Neural cell (in vitro differentiated cells): ENCODE results near the gene MARCHF9. TPM values are rescaled to one million over a fixed set of nuclear protein-coding genes. Genes with fewer than 3 reads are reported as not detected.

Experiments
- H2AFZ ChIP-seq: fragments of 200-600, 300-800 bp; sonication (generic), shearing (Covaris generic); 2 replicates; pipeline ENCODE4 v1.6.0; 2014; ENCODE audit warnings: low read depth, mild to moderate bottlenecking, antibody characterized with exemption, low read length, moderate library complexity
- H3F3A ChIP-seq: fragments of 200-600 bp; shearing (Covaris generic); 2 replicates; pipeline ENCODE4 v1.6.1; 2016; ENCODE audit warnings: mild to moderate bottlenecking, moderate library complexity, mixed read lengths, antibody characterized with exemption, low read length; ENCODE audit not compliant: insufficient read depth, poor library complexity, severe bottlenecking
- H3K27ac ChIP-seq: fragments of 200-600, 300-800 bp; sonication (generic), shearing (Covaris generic); 2 replicates; pipeline ENCODE4 v1.5.1; 2014; ENCODE audit warnings: mild to moderate bottlenecking, low read length, moderate library complexity
- H3K27me3 ChIP-seq: fragments of 300-800, 200-600 bp; sonication (generic), shearing (Covaris generic); 2 replicates; pipeline ENCODE4 v1.6.0; 2014; ENCODE audit warnings: mild to moderate bottlenecking, low read depth, low read length, moderate library complexity; ENCODE audit not compliant: insufficient read depth
- H3K36me3 ChIP-seq: fragments of 300-800, 200-600 bp; sonication (generic), shearing (Covaris generic); 2 replicates; pipeline ENCODE4 v1.5.1; 2014; ENCODE audit warnings: mild to moderate bottlenecking, antibody characterized with exemption, low read length, moderate library complexity; ENCODE audit not compliant: insufficient read depth
- H3K4me2 ChIP-seq: fragments of 300-800, 200-600 bp; sonication (generic), shearing (Covaris generic); 2 replicates; pipeline ENCODE4 v1.6.0; 2014; ENCODE audit warnings: mild to moderate bottlenecking, low read length
- H3K4me3 ChIP-seq: fragments of 300-800, 200-600 bp; sonication (generic), shearing (Covaris generic); 2 replicates; pipeline ENCODE4 v1.5.1; 2014; ENCODE audit warnings: mild to moderate bottlenecking, low read length, moderate library complexity
- H3K79me2 ChIP-seq: fragments of 200-600 bp; shearing (Covaris generic); replicated peaks from 2 replicates; pipeline ENCODE4 v1.6.0; 2014; ENCODE audit warnings: mild to moderate bottlenecking, low read length, moderate library complexity; ENCODE audit not compliant: insufficient read depth
- H3K9ac ChIP-seq: fragments of 300-800, 200-600 bp; sonication (generic), shearing (Covaris generic); 2 replicates; pipeline ENCODE4 v1.6.1; 2016; ENCODE audit warnings: mild to moderate bottlenecking, low read length, mixed read lengths
- H3K9me2 ChIP-seq: fragments of 200-600 bp; shearing (Covaris generic); 2 replicates; pipeline ENCODE4 v1.6.1; 2016; ENCODE audit warnings: mild to moderate bottlenecking, low read length, mixed read lengths; ENCODE audit not compliant: insufficient read depth
- H3K9me3 ChIP-seq: fragments of 200-600, 300-800 bp; sonication (generic), shearing (Covaris generic); 2 replicates; pipeline ENCODE4 v1.6.1; 2016; ENCODE audit warnings: mild to moderate bottlenecking, mixed run types, low read length, moderate library complexity, mixed read lengths
- H4K20me1 ChIP-seq: fragments of 200-600 bp; shearing (Covaris generic); 2 replicates; pipeline ENCODE4 v1.6.1; 2016; ENCODE audit warnings: mild to moderate bottlenecking, mixed run types; ENCODE audit not compliant: insufficient read depth
- EP300 ChIP-seq: fragments of 450-650 bp; conservative IDR thresholded peaks from 2 replicates; pipeline ENCODE4 v1.6.1; 2014; ENCODE audit warnings: antibody characterized with exemption, mild to moderate bottlenecking, moderate library complexity; ENCODE audit not compliant: poor library complexity, severe bottlenecking
- EZH2 ChIP-seq: fragments of 200-600, 300-800 bp; shearing (Covaris generic), sonication (generic); IDR thresholded peaks from 2 replicates; pipeline ENCODE4 v1.6.1; 2014; ENCODE audit warnings: antibody characterized with exemption, low read length, borderline replicate concordance, mild to moderate bottlenecking; ENCODE audit not compliant: insufficient read depth, poor library complexity, severe bottlenecking
- MXI1 ChIP-seq: fragments of 450-650 bp; conservative IDR thresholded peaks from 2 replicates; pipeline ENCODE4 v1.6.1; 2014; ENCODE audit warnings: antibody characterized with exemption, mild to moderate bottlenecking; ENCODE audit not compliant: poor library complexity, severe bottlenecking
- POLR2AphosphoS5 ChIP-seq: IDR thresholded peaks from 2 replicates; pipeline ENCODE4 v1.6.1; 2012
- RAD21 ChIP-seq: fragments of 450-650 bp; conservative IDR thresholded peaks from 2 replicates; pipeline ENCODE4 v1.6.1; 2014; ENCODE audit warnings: antibody characterized with exemption, mild to moderate bottlenecking, moderate library complexity
- SMC3 ChIP-seq: fragments of 450-650 bp; conservative IDR thresholded peaks from 2 replicates; pipeline ENCODE4 v1.6.1; 2014; ENCODE audit warnings: antibody characterized with exemption, mild to moderate bottlenecking, moderate library complexity; ENCODE audit not compliant: poor library complexity
- TAF1 ChIP-seq: IDR thresholded peaks from 2 replicates; pipeline ENCODE4 v1.6.1; 2012; ENCODE audit warnings: low read depth
- polyA plus RNA-seq: library from polyadenylated mRNA; depleted of rRNA; stranded (reverse); fragments of >200 nt; gene quantifications from 2 replicates; pipeline ENCODE4 v1.2.3, GENCODE V29; 2014
- TF ChIP-seq, protein P1 (sequence below): IDR thresholded peaks from 2 replicates; pipeline ENCODE4 v1.6.1; 2012; ENCODE audit warnings: borderline replicate concordance
- TF ChIP-seq, protein P2 (sequence below): fragments of 450-650 bp; IDR thresholded peaks from 2 replicates; pipeline ENCODE4 v1.5.1; 2014; ENCODE audit warnings: antibody characterized with exemption, mild to moderate bottlenecking, moderate library complexity; ENCODE audit not compliant: poor library complexity, severe bottlenecking

The MARCHF9 gene
- polyA plus RNA-seq, 1 donor from 2014 or later = 34.5 TPM

DNA sequence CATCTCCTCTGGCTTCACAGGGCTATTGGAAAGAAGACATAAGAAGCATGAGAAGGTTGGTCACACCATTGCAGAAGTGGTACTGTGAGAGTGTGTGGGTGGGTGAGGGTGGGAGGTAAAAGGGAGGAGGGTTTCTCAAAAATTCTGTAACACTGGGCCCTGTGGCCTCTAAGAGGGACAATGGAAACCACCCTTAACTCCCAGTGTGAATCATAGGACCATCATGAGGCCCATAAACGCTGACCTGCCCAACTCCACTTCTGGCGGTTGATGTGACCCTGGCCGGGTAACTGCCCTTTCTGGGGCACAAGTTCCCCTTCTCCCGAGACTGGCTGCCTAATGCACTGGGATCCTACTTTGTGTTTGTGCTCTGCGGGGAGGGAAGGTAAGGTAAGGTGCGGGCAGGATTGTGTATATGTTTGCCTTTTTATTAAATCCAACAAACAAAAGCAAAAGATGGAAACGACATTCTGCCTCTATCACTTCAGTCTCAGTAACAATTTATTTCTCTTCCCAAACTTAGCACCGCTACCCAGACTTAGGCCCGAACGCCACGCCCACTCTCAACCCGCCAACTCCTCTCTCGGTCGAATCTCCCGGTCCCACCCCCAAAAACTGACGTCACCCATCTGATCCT lies 16.5 kb downstream of the MARCHF9 start:
- Histone ChIP-seq H3K4me3 (peak overlapping the region; percentile 76), H3K9me3 (no peaks in the 10 kb centered on the region), H4K20me1 (no peaks in the 10 kb centered on the region), H2AFZ (peak overlapping the region; percentile 90), H3K27ac (peak overlapping the region; percentile 57), H3K4me2 (peak overlapping the region; percentile 79), H3K79me2 (no peaks in the 10 kb centered on the region), H3K9me2 (no peaks in the 10 kb centered on the region), H3K36me3 (no peaks in the 10 kb centered on the region), H3K9ac (peak overlapping the region; percentile 70), H3K27me3 (peaks cover 14% of the 10 kb centered on the region), H3F3A (no peaks in the 10 kb centered on the region)
- TF ChIP-seq, protein P1, sequence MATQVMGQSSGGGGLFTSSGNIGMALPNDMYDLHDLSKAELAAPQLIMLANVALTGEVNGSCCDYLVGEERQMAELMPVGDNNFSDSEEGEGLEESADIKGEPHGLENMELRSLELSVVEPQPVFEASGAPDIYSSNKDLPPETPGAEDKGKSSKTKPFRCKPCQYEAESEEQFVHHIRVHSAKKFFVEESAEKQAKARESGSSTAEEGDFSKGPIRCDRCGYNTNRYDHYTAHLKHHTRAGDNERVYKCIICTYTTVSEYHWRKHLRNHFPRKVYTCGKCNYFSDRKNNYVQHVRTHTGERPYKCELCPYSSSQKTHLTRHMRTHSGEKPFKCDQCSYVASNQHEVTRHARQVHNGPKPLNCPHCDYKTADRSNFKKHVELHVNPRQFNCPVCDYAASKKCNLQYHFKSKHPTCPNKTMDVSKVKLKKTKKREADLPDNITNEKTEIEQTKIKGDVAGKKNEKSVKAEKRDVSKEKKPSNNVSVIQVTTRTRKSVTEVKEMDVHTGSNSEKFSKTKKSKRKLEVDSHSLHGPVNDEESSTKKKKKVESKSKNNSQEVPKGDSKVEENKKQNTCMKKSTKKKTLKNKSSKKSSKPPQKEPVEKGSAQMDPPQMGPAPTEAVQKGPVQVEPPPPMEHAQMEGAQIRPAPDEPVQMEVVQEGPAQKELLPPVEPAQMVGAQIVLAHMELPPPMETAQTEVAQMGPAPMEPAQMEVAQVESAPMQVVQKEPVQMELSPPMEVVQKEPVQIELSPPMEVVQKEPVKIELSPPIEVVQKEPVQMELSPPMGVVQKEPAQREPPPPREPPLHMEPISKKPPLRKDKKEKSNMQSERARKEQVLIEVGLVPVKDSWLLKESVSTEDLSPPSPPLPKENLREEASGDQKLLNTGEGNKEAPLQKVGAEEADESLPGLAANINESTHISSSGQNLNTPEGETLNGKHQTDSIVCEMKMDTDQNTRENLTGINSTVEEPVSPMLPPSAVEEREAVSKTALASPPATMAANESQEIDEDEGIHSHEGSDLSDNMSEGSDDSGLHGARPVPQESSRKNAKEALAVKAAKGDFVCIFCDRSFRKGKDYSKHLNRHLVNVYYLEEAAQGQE = no peak
- TF ChIP-seq EZH2 (no peak), RAD21 (no peak), POLR2AphosphoS5 (no peak), EP300 (no peak), MXI1 (no peak), SMC3 (no peak), TAF1 (no peak)
- TF ChIP-seq, protein P2, sequence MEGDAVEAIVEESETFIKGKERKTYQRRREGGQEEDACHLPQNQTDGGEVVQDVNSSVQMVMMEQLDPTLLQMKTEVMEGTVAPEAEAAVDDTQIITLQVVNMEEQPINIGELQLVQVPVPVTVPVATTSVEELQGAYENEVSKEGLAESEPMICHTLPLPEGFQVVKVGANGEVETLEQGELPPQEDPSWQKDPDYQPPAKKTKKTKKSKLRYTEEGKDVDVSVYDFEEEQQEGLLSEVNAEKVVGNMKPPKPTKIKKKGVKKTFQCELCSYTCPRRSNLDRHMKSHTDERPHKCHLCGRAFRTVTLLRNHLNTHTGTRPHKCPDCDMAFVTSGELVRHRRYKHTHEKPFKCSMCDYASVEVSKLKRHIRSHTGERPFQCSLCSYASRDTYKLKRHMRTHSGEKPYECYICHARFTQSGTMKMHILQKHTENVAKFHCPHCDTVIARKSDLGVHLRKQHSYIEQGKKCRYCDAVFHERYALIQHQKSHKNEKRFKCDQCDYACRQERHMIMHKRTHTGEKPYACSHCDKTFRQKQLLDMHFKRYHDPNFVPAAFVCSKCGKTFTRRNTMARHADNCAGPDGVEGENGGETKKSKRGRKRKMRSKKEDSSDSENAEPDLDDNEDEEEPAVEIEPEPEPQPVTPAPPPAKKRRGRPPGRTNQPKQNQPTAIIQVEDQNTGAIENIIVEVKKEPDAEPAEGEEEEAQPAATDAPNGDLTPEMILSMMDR = no peak

DNA sequence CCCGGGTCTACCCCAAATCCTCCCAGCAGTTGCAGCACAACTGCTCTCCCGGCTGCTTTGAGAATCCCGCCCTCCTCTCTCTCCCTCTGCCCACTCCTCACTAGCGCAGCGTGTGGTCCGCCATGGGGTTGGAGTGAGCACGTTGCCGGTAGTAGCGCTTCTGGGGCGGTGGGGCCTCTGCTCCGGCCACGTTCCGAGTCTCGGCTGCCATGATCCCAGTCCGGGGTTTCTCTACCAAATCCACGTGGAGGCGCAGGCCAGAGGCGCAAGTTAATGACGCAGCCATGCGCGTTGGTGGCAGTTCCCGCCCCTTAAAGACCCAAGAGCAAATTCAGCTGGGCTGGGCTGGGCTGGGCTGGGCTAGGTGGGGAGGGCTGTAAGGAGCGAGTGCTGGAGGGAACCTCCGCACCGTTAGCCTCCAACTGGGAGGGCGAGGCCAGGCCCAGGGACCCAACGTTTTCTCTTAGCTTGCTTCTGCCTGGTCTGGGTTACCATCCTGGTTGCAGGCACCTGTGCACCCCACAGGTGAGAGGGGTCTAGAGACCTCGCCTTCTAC lies 17.0 kb downstream of the MARCHF9 start, which contains the start of gene METTL1:
TSS of gene METTL1 (minus strand) at position 233 of the 556 bp plus-strand sequence. CDS start at position 211, 22 bp downstream.
- H3K4me2 ChIP-seq = peak within 1 kb of the TSS; percentile 79
- peak within 1 kb of the TSS; percentile 70 for H3K9ac ChIP-seq
- H3K79me2 ChIP-seq = no peaks in the 10 kb centered on the region
- peaks cover 8% of the 10 kb centered on the region for H3K27me3 ChIP-seq
- no peaks in the 10 kb centered on the region for H3K36me3 ChIP-seq
- H3K4me3 ChIP-seq = peak within 1 kb of the TSS; percentile 76
- H3F3A ChIP-seq = no peaks in the 10 kb centered on the region
- TF ChIP-seq POLR2AphosphoS5 = peak; percentile 69
- TF ChIP-seq MXI1 = peak; percentile 100
- TF ChIP-seq EP300 = peak; percentile 53
- TF ChIP-seq, protein P2 = no peak
- TF ChIP-seq SMC3 = peak; percentile 49
- peak; percentile 49 for TF ChIP-seq TAF1
- no peaks in the 10 kb centered on the region for H4K20me1 ChIP-seq
- H3K9me2 ChIP-seq = no peaks in the 10 kb centered on the region
- H2AFZ ChIP-seq = peak within 1 kb of the TSS; percentile 90
- H3K9me3 ChIP-seq = no peaks in the 10 kb centered on the region
- H3K27ac ChIP-seq = peak within 1 kb of the TSS; percentile 57
